B cell (primary cell): ENCODE data around the gene MREG.

Source experiments
- EZH2 ChIP-seq: IDR thresholded peaks from 2 replicates; pipeline ENCODE4 v1.6.1; 2012; ENCODE audit warnings: borderline replicate concordance, low read depth, mild to moderate bottlenecking, moderate library complexity, low read length; ENCODE audit not compliant: insufficient read depth, poor library complexity, severe bottlenecking
- TF ChIP-seq, protein P1 (sequence below): fragments of 200-600 bp; IDR thresholded peaks from one replicate; pipeline ENCODE4 v1.8.0; 2022; ENCODE audit warnings: antibody characterized with exemption, mild to moderate bottlenecking

GRCh38 chr2:216049452-216049851 lies 36.1 kb upstream of the MREG start:
- TF ChIP-seq, protein P1, sequence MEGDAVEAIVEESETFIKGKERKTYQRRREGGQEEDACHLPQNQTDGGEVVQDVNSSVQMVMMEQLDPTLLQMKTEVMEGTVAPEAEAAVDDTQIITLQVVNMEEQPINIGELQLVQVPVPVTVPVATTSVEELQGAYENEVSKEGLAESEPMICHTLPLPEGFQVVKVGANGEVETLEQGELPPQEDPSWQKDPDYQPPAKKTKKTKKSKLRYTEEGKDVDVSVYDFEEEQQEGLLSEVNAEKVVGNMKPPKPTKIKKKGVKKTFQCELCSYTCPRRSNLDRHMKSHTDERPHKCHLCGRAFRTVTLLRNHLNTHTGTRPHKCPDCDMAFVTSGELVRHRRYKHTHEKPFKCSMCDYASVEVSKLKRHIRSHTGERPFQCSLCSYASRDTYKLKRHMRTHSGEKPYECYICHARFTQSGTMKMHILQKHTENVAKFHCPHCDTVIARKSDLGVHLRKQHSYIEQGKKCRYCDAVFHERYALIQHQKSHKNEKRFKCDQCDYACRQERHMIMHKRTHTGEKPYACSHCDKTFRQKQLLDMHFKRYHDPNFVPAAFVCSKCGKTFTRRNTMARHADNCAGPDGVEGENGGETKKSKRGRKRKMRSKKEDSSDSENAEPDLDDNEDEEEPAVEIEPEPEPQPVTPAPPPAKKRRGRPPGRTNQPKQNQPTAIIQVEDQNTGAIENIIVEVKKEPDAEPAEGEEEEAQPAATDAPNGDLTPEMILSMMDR = no peak
- no peak for TF ChIP-seq EZH2
